ENCODE data around the gene FAM229A. TPM values are rescaled to one million over a fixed set of nuclear protein-coding genes. Genes with fewer than 3 reads are reported as not detected.

Gene FAM229A
- total and polyA plus RNA-seq, 10 donors, result 10.5 to 27.6 (median 14.0) TPM

DNA sequence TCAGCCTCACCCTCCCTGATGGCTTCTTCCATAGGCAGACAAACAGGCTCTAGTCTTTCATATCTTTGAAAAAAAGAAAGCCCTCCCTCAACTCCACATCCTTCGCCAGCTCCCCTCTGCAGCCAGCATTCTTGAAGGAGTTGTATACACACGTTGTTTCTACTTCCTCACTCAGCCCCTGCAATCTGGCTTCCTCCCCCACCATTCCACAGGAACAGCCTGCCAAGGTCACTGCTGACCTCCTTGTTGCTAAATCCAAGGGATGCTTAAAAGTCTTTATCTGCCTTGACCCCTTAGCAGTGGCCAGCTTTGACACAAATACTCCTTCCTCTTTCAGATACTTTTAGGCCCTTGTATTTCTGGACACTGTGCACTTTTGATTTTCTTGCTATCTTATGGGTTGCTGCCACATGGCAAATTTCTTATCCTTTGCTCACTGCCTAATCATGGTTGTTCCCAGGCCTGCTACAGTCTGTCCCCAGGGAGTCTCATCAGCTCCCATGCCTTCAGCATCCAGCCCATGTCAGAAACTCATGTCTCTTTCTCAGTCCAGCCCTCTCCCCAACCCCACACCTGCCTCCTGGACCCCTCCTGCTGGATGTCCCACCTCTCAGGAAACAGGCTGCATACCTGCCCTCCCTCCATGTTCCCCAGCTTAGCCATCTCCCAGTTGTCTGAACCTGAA lies 8.3 kb downstream of the FAM229A start:
- TF ChIP-seq, protein P1, sequence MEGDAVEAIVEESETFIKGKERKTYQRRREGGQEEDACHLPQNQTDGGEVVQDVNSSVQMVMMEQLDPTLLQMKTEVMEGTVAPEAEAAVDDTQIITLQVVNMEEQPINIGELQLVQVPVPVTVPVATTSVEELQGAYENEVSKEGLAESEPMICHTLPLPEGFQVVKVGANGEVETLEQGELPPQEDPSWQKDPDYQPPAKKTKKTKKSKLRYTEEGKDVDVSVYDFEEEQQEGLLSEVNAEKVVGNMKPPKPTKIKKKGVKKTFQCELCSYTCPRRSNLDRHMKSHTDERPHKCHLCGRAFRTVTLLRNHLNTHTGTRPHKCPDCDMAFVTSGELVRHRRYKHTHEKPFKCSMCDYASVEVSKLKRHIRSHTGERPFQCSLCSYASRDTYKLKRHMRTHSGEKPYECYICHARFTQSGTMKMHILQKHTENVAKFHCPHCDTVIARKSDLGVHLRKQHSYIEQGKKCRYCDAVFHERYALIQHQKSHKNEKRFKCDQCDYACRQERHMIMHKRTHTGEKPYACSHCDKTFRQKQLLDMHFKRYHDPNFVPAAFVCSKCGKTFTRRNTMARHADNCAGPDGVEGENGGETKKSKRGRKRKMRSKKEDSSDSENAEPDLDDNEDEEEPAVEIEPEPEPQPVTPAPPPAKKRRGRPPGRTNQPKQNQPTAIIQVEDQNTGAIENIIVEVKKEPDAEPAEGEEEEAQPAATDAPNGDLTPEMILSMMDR (IDR thresholded peaks at IDR 0.05 in 8 of 11, conservative IDR thresholded peaks at IDR 0.05 in 3 of 11), result no peak
- TF ChIP-seq POLR2A (IDR thresholded peaks at IDR 0.05) (no peak), POLR2AphosphoS5 (IDR thresholded peaks at IDR 0.05) (peak in 1 of 3 donors; percentile 83)
- Histone ChIP-seq H3K27ac (peak overlapping the region in 7 of 8 donors; percentile 6 to 96 (median 94)), H3K36me3 (no peaks in the 10 kb centered on the region), H3K9me3 (no peaks in the 10 kb centered on the region), H3K4me3 (no peak overlapping the region), H3K27me3 (replicated peaks in 1 of 7) (no peaks in the 10 kb centered on the region), H3K4me1 (peaks cover 33 to 67% (median 54%) of the 10 kb centered on the region in 6 donors)
- intact Hi-C loops (cut with DNase I; ENCODE audit: low total_unique reads), result no loop called here
- no peak for DNase-seq
- WGBS, 5 donors, result 34 to 45% (median 42%) methylated on average over 2 of the region's 2 CpGs

DNA sequence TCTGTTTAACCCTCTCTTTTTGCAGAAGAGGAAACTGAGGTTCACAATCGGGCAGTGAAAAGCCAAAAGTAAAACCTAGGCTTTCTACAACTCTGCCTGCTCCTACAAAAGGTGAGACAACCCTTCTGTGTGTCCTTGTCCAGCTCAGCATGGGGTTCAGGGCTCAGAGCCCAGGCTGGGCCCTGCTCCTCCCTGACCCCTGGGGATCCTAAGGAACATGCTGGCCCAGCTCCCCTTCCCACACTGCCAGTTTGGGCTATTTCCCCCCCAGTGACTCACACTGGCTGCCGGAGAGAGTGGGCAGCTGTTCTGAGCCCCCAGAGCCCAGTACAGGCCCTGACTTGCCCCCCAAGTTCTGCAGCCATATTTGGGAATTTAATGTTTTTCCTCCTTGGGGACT lies 8.9 kb downstream of the FAM229A start:
- Histone ChIP-seq H3K9me3 (no peaks in the 10 kb centered on the region), H3K27ac (peak overlapping the region; percentile 6 to 96 (median 94)), H3K4me1 (peaks cover 39 to 73% (median 60%) of the 10 kb centered on the region in 6 donors), H3K4me3 (peak overlapping the region in 1 of 8 donors; percentile 13), H3K27me3 (replicated peaks in 1 of 7) (no peaks in the 10 kb centered on the region), H3K36me3 (no peaks in the 10 kb centered on the region)
- DNase-seq, result no peak
- WGBS, 5 donors, result 40 to 85% (median 68%) methylated on average over 2 of the region's 2 CpGs
- intact Hi-C loops (cut with DNase I; ENCODE audit: low total_unique reads), result no loop called here
- TF ChIP-seq, protein P1 (IDR thresholded peaks at IDR 0.05 in 8 of 11, conservative IDR thresholded peaks at IDR 0.05 in 3 of 11), result no peak
- TF ChIP-seq POLR2A (IDR thresholded peaks at IDR 0.05), result no peak
- no peak for TF ChIP-seq POLR2AphosphoS5 (IDR thresholded peaks at IDR 0.05)

DNA sequence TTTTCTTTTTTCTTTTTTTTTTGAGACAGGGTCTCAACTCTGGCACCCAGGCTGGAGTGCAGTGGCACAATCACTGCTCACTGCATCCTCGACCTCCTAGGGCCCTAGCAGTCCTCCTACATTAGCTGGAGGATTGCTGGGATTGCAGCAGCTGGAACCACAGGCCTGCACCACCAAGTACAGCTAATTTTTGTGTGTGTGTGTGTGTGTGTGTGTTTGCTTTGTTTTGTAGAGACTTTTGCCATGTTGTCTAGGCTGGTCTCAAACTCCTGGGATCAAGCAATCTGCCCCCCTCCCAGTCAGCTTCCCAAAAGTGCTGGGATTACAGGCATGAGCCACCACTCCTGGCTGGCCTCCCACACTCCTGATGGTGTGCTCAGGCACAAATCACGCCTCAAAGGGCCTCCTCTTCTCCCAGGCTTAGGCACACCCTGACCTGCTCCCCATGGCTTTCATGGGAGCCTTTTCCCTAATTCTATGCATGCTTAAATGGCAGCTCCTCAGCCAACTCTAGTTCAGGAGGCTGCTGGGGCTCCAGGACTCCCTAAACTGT lies 9.4 kb downstream of the FAM229A start:
- Histone ChIP-seq H3K4me3 (peak overlapping the region in 2 of 8 donors; percentile 13 to 64), H3K4me1 (peaks cover 41 to 78% (median 64%) of the 10 kb centered on the region in 6 donors), H3K36me3 (no peaks in the 10 kb centered on the region), H3K27ac (peak overlapping the region; percentile 15 to 96 (median 94)), H3K27me3 (replicated peaks in 1 of 7) (no peaks in the 10 kb centered on the region), H3K9me3 (no peaks in the 10 kb centered on the region)
- 59 to 84% (median 81%) methylated on average over 2 of the region's 2 CpGs for WGBS, 5 donors
- TF ChIP-seq POLR2A (IDR thresholded peaks at IDR 0.05) (no peak), POLR2AphosphoS5 (IDR thresholded peaks at IDR 0.05) (no peak)
- TF ChIP-seq, protein P1 (IDR thresholded peaks at IDR 0.05 in 8 of 11, conservative IDR thresholded peaks at IDR 0.05 in 3 of 11), result no peak
- intact Hi-C loops (cut with DNase I; ENCODE audit: low total_unique reads), result no loop called here
- no peak for DNase-seq

DNA sequence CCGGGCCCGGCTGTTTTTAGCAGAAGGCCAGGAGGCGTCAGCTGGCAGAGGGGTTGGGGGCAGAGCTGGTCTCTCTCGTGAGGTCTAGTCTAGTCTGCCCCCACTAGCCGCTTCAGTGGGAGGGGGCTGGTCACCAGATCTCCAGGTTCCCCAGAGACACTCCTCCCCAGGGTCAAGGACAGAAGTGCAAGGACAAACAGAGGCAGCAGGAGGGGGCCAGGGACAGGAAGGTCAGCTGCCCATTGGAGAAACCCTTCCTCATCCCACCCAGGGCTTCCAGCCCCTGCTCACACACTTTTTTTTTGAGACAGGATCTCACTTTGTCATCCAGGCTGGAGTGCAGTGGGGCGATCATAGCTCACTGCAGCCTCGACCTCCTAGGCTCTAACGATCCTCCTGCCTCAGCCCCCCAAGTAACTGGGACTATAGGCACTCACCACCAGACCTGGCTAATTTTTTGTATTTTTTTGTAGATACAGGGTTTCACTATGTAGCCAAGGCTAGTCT lies 10.0 kb downstream of the FAM229A start:
- 43 to 57% (median 49%) methylated on average over 8 of the region's 8 CpGs for WGBS, 5 donors
- H3K27me3 ChIP-seq (replicated peaks in 1 of 7), result no peaks in the 10 kb centered on the region
- DNase-seq, result no peak
- no peaks in the 10 kb centered on the region for H3K9me3 ChIP-seq
- H3K4me3 ChIP-seq, result peak overlapping the region; percentile 47 to 85 (median 54)
- no peaks in the 10 kb centered on the region for H3K36me3 ChIP-seq
- H3K27ac ChIP-seq, result peak overlapping the region; percentile 87 to 96 (median 94)
- intact Hi-C loops (cut with DNase I; ENCODE audit: low total_unique reads), result no loop called here
- peaks cover 41 to 85% (median 67%) of the 10 kb centered on the region in 6 donors for H3K4me1 ChIP-seq
- TF ChIP-seq POLR2AphosphoS5 (IDR thresholded peaks at IDR 0.05), result no peak
- TF ChIP-seq POLR2A (IDR thresholded peaks at IDR 0.05), result no peak
- TF ChIP-seq, protein P1 (IDR thresholded peaks at IDR 0.05 in 8 of 11, conservative IDR thresholded peaks at IDR 0.05 in 3 of 11), result no peak

Measured in spleen (tissue), 11 donors.